B cell (primary cell): ENCODE measurements around the gene CAMK2A. TPM values are rescaled to one million over a fixed set of nuclear protein-coding genes. Genes with fewer than 3 reads are reported as not detected.

Experiments
- ATAC-seq: fragments of 200-7000 bp; cut with Tn5 transposase; one replicate; pipeline ENCODE4 v1.10.0; 2021; ENCODE audit warnings: low read depth, mild to moderate bottlenecking, moderate number of reproducible peaks, moderate library complexity
- CTCF ChIA-PET: fragments of 350-600 bp; sonication (Branson Sonifier 250); formaldehyde crosslinking; loops from one replicate; lab custom pipeline; 2021; ENCODE audit warnings: antibody characterized with exemption, inconsistent platforms; lab: Charles Lee
- POLR2A ChIA-PET: fragments of 350-600 bp; sonication (Branson Sonifier 250); formaldehyde crosslinking; loops from one replicate; lab custom pipeline; 2021; ENCODE audit warnings: antibody characterized with exemption; lab: Charles Lee
- DNase-seq: peaks from one replicate; pipeline ENCODE4 v3.0.0; 2013
- H2AFZ ChIP-seq: 2 replicates; pipeline ENCODE4 v1.6.1; 2012; ENCODE audit warnings: mild to moderate bottlenecking, low read depth, low read length; ENCODE audit not compliant: insufficient read depth, poor library complexity, severe bottlenecking
- H3K27ac ChIP-seq, 2 donors: 1 replicate in 1 of 2; 2 replicates in 1 of 2; pipeline ENCODE4 v1.5.1; 2012 to 2013; ENCODE audit warnings: low read length in 2 of 2, mild to moderate bottlenecking in 2 of 2, moderate library complexity in 1 of 2
- H3K27me3 ChIP-seq, 4 experiments: fragments of 200-600 bp in 1 of 4; sonication (generic) in 1 of 4; replicated peaks in 1 of 4; 1 replicate in 2 of 4; 2 replicates in 2 of 4; pipeline versions ENCODE4 v1.6.1 to v1.7.0; 2013 to 2016; ENCODE audit warnings: low read length in 3 of 4, mild to moderate bottlenecking in 2 of 4, mixed read lengths in 1 of 4, moderate library complexity in 1 of 4; ENCODE audit not compliant: insufficient read depth in 4 of 4, control insufficient read depth in 3 of 4; ENCODE audit errors: control extremely low read depth in 1 of 4
- H3K36me3 ChIP-seq, 2 experiments: replicated peaks in 1 of 2; 1 replicate in 1 of 2; 2 replicates in 1 of 2; pipeline versions ENCODE4 v1.6.1 to v1.7.1; 2013; ENCODE audit warnings: low read length in 1 of 2; ENCODE audit not compliant: insufficient read depth in 2 of 2, control insufficient read depth in 1 of 2; ENCODE audit errors: control extremely low read depth in 1 of 2, extremely low read depth in 1 of 2
- H3K4me1 ChIP-seq, 2 donors: fragments of 200-600 bp in 1 of 2; sonication (generic) in 1 of 2; 1 replicate in 1 of 2; 2 replicates in 1 of 2; pipeline versions ENCODE4 v1.5.1 to v1.6.1; 2013 to 2017; ENCODE audit warnings: low read length in 2 of 2; ENCODE audit not compliant: control insufficient read depth in 2 of 2, insufficient read depth in 2 of 2
- H3K4me2 ChIP-seq: replicated peaks from 2 replicates; pipeline ENCODE3; 2012; ENCODE audit warnings: mild to moderate bottlenecking, low read depth, low read length; ENCODE audit not compliant: poor library complexity, severe bottlenecking
- H3K4me3 ChIP-seq, 5 experiments: fragments of 200-600 bp in 1 of 5; sonication (generic) in 1 of 5; 1 replicate in 3 of 5; 2 replicates in 2 of 5; pipeline versions ENCODE4 v1.5.1 to v1.7.0; 2011 to 2016; ENCODE audit warnings: low read length in 4 of 5, mild to moderate bottlenecking in 4 of 5, low read depth in 2 of 5, control low read depth in 1 of 5, moderate library complexity in 1 of 5; ENCODE audit not compliant: insufficient read depth in 1 of 5; ENCODE audit errors: control extremely low read depth in 1 of 5, extremely low read depth in 1 of 5
- H3K79me2 ChIP-seq: fragments of 200-600 bp; sonication (generic); one replicate; pipeline ENCODE4 v1.6.0; 2016; ENCODE audit warnings: low read length; ENCODE audit not compliant: control insufficient read depth, insufficient read depth
- H3K9ac ChIP-seq: fragments of 200-600 bp; sonication (generic); 2 replicates; pipeline ENCODE4 v1.6.1; 2017; ENCODE audit warnings: mild to moderate bottlenecking, low read length, moderate library complexity
- H3K9me3 ChIP-seq, 3 donors: one replicate each; pipeline versions ENCODE4 v1.6.1 to v1.7.1; 2013; ENCODE audit warnings: low read length in 2 of 3; ENCODE audit not compliant: control insufficient read depth in 2 of 3, insufficient read depth in 1 of 3; ENCODE audit errors: control extremely low read depth in 1 of 3
- H4K20me1 ChIP-seq: 2 replicates; pipeline ENCODE4 v1.6.0; 2012; ENCODE audit warnings: mild to moderate bottlenecking, low read length; ENCODE audit not compliant: insufficient read depth, control insufficient read depth, poor library complexity, severe bottlenecking
- H3K27ac Mint-ChIP-seq: one replicate; pipeline ENCODE4 v1.8.0; 2021; ENCODE audit warnings: mixed read lengths
- H3K27me3 Mint-ChIP-seq: one replicate; pipeline ENCODE4 v1.8.0; 2021; ENCODE audit warnings: mixed read lengths
- H3K4me1 Mint-ChIP-seq: one replicate; pipeline ENCODE4 v1.8.0; 2021; ENCODE audit warnings: mixed read lengths
- H3K4me3 Mint-ChIP-seq: one replicate; pipeline ENCODE4 v1.8.0; 2021; ENCODE audit warnings: mixed read lengths
- H3K9me3 Mint-ChIP-seq: one replicate; pipeline ENCODE4 v1.8.0; 2022; ENCODE audit warnings: mixed read lengths; ENCODE audit not compliant: insufficient read depth
- EZH2 ChIP-seq: IDR thresholded peaks from 2 replicates; pipeline ENCODE4 v1.6.1; 2012; ENCODE audit warnings: borderline replicate concordance, low read depth, mild to moderate bottlenecking, moderate library complexity, low read length; ENCODE audit not compliant: insufficient read depth, poor library complexity, severe bottlenecking
- WGBS: methylation state at CpG from one replicate; pipeline ENCODE4 v1.1.5; 2013; ENCODE audit warnings: missing lambda C conversion rate; ENCODE audit not compliant: insufficient coverage; 5-methylcytosine and 5-hydroxymethylcytosine counted together
- intact Hi-C: fragments of 100-400 bp; cut with micrococcal nuclease; formaldehyde crosslinking; loops from one replicate; pipeline ENCODE4 v1.10.0; 2022
- polyA plus RNA-seq: library from polyadenylated mRNA; depleted of rRNA; stranded (reverse); fragments of >200 nt; gene quantifications from 2 replicates; pipeline ENCODE4 v1.2.3, GENCODE V29; 2012
- total RNA-seq, 2 donors: library from RNA; stranded (reverse); fragments of 120-200 nt in 1 of 2; gene quantifications; 1 replicate in 1 of 2; 2 replicates in 1 of 2; pipeline versions ENCODE4 v1.2.3 to v1.2.4, GENCODE V29; 2013 to 2022
- TF ChIP-seq, protein P1 (sequence below): fragments of 200-600 bp; IDR thresholded peaks from one replicate; pipeline ENCODE4 v1.8.0; 2022; ENCODE audit warnings: antibody characterized with exemption, mild to moderate bottlenecking

Gene CAMK2A
- total and polyA plus RNA-seq, 2 donors (not counting 1 experiment from before 2014, with no cell fraction given): not detected

DNA sequence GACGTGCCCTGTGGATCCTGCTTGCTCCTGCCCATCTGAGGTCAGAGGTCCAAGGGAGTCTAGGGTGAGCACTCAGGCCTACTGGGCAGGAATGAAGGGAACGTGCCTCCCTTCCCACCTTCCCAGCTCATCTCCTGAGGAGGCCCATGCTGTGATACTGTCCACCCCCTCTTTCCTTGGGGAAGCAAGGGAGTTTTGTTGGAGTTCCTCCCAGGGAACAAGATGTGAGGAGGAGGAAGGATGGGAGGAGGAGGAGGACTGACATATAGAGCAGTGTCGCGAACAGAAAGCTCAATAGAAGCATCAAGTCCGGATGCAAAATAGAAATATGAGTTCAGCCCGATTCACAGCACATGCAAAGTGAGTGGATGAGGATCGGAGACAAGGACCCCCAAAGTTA is 58.7 kb downstream of the CAMK2A start:
- Histone ChIP-seq H3K9ac (no peak overlapping the region), H3K27ac (no peak overlapping the region), H4K20me1 (no peaks in the 10 kb centered on the region), H3K4me1 (no peaks in the 10 kb centered on the region), H2AFZ (no peak overlapping the region), H3K36me3 (no peaks in the 10 kb centered on the region), H3K27me3 (no peaks in the 10 kb centered on the region), H3K79me2 (no peaks in the 10 kb centered on the region), H3K4me3 (no peak overlapping the region), H3K9me3 (no peaks in the 10 kb centered on the region), H3K4me2 (no peak overlapping the region)
- ATAC-seq (no peak), DNase-seq (no peak)
- CTCF ChIA-PET: no interaction called here
- Mint-ChIP-seq H3K27me3 (no peaks in the 10 kb centered on the region), H3K27ac (no peak overlapping the region), H3K9me3 (no peaks in the 10 kb centered on the region), H3K4me3 (no peak overlapping the region), H3K4me1 (peaks cover 2% of the 10 kb centered on the region)
- POLR2A ChIA-PET: no interaction called here
- 92% methylated on average over 6 of the region's 7 CpGs for WGBS
- intact Hi-C loops: no loop called here
- TF ChIP-seq, protein P1, sequence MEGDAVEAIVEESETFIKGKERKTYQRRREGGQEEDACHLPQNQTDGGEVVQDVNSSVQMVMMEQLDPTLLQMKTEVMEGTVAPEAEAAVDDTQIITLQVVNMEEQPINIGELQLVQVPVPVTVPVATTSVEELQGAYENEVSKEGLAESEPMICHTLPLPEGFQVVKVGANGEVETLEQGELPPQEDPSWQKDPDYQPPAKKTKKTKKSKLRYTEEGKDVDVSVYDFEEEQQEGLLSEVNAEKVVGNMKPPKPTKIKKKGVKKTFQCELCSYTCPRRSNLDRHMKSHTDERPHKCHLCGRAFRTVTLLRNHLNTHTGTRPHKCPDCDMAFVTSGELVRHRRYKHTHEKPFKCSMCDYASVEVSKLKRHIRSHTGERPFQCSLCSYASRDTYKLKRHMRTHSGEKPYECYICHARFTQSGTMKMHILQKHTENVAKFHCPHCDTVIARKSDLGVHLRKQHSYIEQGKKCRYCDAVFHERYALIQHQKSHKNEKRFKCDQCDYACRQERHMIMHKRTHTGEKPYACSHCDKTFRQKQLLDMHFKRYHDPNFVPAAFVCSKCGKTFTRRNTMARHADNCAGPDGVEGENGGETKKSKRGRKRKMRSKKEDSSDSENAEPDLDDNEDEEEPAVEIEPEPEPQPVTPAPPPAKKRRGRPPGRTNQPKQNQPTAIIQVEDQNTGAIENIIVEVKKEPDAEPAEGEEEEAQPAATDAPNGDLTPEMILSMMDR: no peak
- no peak for TF ChIP-seq EZH2

DNA sequence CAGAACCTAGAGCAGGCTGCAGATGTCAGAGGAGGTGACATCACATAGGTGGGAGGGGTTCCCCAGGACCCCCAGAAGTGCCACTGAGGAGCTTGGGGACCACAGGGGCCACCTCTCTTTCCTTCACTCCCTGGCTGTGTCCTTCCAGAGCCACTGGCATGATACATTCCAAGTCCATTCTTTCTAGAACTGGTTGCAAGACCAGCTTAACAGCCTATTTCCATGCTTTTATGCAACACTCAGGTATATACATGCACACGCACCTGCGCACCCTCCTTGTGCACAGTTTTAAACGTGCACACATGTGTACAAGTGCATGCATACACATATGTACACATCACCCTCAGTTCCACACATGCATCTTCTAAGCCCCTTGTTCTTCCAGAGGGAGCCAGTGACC is 60.0 kb downstream of the CAMK2A start:
- H3K27me3 ChIP-seq: no peaks in the 10 kb centered on the region
- no peaks in the 10 kb centered on the region for H3K9me3 ChIP-seq
- Mint-ChIP-seq H3K27me3 (no peaks in the 10 kb centered on the region), H3K4me3 (no peak overlapping the region), H3K9me3 (no peaks in the 10 kb centered on the region), H3K27ac (no peak overlapping the region), H3K4me1 (peaks cover under 1% of the 10 kb centered on the region)
- no peak overlapping the region for H3K27ac ChIP-seq
- no peak overlapping the region for H3K4me3 ChIP-seq
- ATAC-seq (no peak), DNase-seq (no peak)
- no peak overlapping the region for H2AFZ ChIP-seq
- H3K4me2 ChIP-seq: no peak overlapping the region
- ChIA-PET CTCF (no interaction called here), POLR2A (no interaction called here)
- no peak overlapping the region for H3K9ac ChIP-seq
- no peaks in the 10 kb centered on the region for H3K36me3 ChIP-seq
- intact Hi-C loops: no loop called here
- no peaks in the 10 kb centered on the region for H3K4me1 ChIP-seq
- H3K79me2 ChIP-seq: no peaks in the 10 kb centered on the region
- no peaks in the 10 kb centered on the region for H4K20me1 ChIP-seq
- 90% methylated on average over 3 of the region's 3 CpGs for WGBS
- TF ChIP-seq, protein P1: no peak
- TF ChIP-seq EZH2: no peak
